GM12801 (cell line): ENCODE data around the gene OR4C12.
"Not testable (repeated sequence)": the region's sequence is repeated elsewhere in the genome, so short reads cannot be mapped to it uniquely, and the experiment has no call there.

Experiments
- CTCF ChIP-seq: IDR thresholded peaks from one replicate; pipeline ENCODE4 v1.5.1; 2011; ENCODE audit warnings: control low read depth; ENCODE audit not compliant: insufficient read length; ENCODE audit errors: extremely low read depth

The OR4C12 gene

GRCh38 chr11:49982435-49982834 lies at the start of gene OR4C12:
OR4C12 (minus strand) TSS chr11:49982535; CDS start chr11:49982501, 34 bp downstream.
- not testable (repeated sequence) for TF ChIP-seq CTCF

- TF ChIP-seq CTCF, result no peak
These were observed 47.9 kb upstream of the OR4C12 start for GRCh38 chr11:50030193-50030592.

- no peak for TF ChIP-seq CTCF
These were observed 13.2 kb upstream of the OR4C12 start for GRCh38 chr11:49995565-49995964.

- TF ChIP-seq CTCF, result no peak
These were observed 30.2 kb downstream of the OR4C12 start, which contains the start of gene OR4C13 for GRCh38 chr11:49952091-49952490. OR4C13 (plus strand) TSS chr11:49952391; CDS start chr11:49952423, 32 bp downstream.
